SH-SY5Y (cell line): ENCODE data around the gene IL12A.

Source experiments
- GATA2 ChIP-seq: IDR thresholded peaks from 2 replicates; pipeline ENCODE4 v1.6.1; 2011; ENCODE audit warnings: mild to moderate bottlenecking, low read depth, low read length
- GATA3 ChIP-seq: IDR thresholded peaks from 2 replicates; pipeline ENCODE4 v1.6.1; 2011; ENCODE audit warnings: low read depth, mild to moderate bottlenecking, low read length, moderate library complexity

The IL12A gene

GRCh38 chr3:159988617-159989271, at the start of gene IL12A:
IL12A (plus strand) TSS chr3:159988835.
- TF ChIP-seq GATA3 = no peak
- no peak for TF ChIP-seq GATA2

GRCh38 chr3:159941038-159942000, 47.3 kb upstream of the IL12A start:
- no peak for TF ChIP-seq GATA2
- no peak for TF ChIP-seq GATA3

DNA sequence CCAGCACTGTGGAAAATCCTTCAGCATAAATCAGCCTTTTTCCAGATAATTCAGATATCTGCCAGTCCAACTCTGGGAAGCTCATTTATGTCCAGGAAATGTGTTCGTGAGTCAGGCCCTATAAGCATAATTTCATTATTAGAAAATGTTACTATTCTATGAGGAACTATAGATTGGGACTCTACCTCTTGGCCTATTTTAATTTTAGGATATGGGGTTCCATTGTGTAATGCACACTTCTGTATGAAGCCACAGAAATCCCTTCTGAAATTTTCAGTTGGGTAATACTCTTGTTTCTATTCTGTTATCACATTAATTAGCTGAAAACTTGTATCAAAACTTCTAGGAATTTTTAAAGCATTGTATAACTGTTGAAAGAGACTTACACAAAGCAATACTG, 43.9 kb upstream of the IL12A start:
- TF ChIP-seq GATA3 (no peak), GATA2 (no peak)

GRCh38 chr3:159945930-159946329, 42.7 kb upstream of the IL12A start:
- no peak for TF ChIP-seq GATA2
- TF ChIP-seq GATA3 = no peak

GRCh38 chr3:159947220-159947619, 41.4 kb upstream of the IL12A start:
- no peak for TF ChIP-seq GATA2
- no peak for TF ChIP-seq GATA3

GRCh38 chr3:159948429-159949144, 40.0 kb upstream of the IL12A start:
- no peak for TF ChIP-seq GATA2
- no peak for TF ChIP-seq GATA3

DNA sequence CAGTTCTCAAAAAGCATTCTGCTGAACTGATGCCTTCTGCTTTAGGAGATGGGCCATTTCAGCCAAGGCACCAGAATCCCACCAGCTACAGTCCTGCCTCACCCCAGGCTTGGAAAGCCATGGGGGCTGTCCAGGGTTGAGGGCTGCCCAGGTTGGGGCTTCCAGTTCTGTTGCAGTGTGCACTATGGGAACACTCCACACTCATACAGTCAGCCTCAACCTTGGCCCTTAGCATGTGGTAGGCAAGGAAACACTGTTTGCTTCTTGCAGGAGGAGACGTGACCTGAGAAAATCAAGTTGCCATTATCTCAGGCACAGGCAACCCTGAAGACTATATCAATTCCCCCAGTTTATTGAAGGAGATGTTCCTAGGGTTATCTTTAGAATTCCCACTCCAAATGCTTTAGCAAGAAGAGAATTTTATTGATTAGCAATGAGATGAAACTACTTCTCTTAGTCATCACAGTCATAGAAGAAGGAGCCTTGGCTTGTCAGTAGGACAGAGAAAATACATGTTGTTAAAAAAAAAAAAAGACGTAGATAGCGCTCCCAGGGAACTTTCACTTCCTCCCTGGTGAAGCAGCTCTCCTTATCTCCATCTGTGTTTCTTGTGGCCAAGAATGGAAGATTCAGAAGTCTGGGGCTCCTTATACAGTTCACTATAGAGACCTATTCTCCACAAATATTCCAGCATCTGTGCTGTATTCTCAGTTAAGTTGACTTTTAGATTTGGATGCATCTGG, 38.3 kb upstream of the IL12A start:
- TF ChIP-seq GATA3 (no peak), GATA2 (no peak)

DNA sequence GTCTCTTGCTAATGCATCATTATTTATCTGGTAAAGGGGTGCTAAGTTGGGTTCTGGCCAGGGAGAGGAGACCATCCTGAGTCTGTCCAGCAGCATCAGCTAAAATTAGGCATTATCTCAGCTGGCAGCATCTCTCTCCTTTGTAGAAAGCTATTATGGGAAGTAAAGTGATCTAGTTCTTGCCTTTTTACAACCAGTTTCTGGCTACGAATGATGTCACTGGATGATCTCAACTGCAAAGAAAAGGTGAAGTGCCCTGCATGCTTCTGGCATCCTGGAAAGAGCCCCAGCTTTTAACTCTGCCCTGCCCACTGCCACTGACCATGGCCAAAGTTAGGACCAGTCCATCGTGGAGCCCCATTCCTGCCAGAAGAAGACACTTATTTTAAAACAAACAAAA, 37.1 kb upstream of the IL12A start:
- TF ChIP-seq GATA3 (no peak), GATA2 (no peak)

GRCh38 chr3:159953325-159954085, 35.1 kb upstream of the IL12A start:
- TF ChIP-seq GATA2 (no peak), GATA3 (no peak)

DNA sequence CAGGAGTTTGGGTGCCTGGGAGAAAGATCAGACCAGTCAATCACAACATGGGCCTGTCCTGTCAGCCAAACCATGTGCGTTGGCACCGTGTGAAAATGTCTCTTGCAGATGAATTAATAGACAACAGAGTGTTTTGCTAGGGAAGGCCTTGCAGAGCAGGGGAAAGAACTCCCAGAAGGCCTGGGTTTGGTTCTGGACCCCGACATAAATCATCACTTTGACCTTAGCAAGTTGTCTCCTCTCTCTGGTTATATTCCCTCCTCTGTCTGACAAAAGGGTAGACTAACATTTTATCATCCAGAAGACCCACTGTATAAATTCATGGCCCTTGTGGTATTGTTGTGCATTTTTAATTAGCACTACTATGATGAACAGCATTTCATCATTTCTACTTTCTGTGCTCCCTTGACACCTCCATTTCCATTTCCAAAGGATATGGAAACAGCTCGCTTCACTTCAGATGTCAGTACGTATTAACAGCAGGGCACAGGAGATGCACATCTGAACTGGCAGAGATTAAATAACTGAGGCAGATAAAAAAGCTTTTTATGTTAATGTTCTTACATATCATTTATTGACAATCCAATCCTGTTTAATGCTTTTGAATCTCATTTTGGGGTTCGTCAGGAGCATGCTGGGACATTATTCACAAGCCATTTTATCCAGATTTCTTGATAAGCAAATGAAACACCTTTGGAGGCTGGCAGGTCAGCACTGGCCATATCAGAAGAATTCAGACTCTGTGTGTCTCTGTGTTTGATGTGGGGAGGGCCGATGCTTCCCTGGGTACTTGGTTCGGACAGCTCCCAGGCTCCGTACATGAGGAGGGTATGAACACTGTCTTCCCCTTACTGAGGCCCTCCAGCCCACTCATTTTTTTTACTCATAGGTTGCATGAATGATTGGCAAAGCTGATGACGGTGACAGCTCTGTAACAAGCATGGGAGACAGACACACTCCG, 28.2 kb upstream of the IL12A start:
- TF ChIP-seq GATA2 (no peak), GATA3 (no peak)

DNA sequence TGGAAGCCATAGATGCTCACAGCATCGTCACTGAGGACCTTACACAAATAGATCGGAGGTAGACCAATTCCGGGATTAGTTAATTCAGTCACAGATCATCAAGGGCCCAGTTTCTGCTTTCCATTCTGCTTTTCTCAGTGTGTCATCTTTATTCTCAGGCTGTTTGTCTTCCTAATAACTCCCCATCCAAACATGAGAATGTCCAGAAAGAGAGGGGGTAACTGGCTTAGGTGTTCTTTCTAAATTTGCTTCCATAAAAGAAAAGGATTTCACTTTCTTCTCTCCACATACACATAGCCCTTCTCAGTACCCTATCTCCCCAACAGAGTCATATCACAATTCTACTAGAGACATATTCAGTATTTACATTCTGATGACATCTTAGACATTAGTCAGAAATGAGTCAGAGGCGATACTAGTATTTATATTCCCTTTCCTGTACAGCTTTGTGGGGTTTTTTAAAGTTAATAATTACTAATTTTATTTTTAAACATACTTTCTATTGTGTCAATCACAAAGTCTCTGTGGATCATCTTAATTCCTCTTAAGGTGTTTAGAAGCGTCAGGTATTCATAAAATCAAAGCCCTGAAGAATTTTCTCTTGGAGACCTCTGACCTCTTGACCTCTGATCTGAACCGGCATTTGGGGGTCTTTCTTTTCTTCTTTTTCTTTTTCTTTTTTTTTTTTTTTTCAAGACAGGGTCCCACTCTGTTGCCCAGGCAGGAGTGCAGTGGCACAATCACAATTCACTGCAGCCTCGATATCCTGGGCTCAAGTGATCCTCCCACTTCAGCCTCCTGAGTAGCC, 24.3 kb upstream of the IL12A start:
- TF ChIP-seq GATA3 (no peak), GATA2 (no peak)

GRCh38 chr3:159971311-159971710, 17.3 kb upstream of the IL12A start:
- TF ChIP-seq GATA2 = no peak
- TF ChIP-seq GATA3 = no peak
